Activated naive CD8-positive, alpha-beta T cell (primary cell): ENCODE data around the gene PHF14.
A peak's percentile ranks its signal among the peaks of the same experiment; 100 is the strongest.
"Not testable (repeated sequence)": the region's sequence is repeated elsewhere in the genome, so short reads cannot be mapped to it uniquely, and the experiment has no call there.

ENCODE experiments used
- H3K27ac Mint-ChIP-seq: one replicate; pipeline ENCODE4 v1.8.0; 2021; ENCODE audit warnings: mixed read lengths
- H3K27me3 Mint-ChIP-seq: one replicate; pipeline ENCODE4 v1.8.0; 2021; ENCODE audit warnings: mixed read lengths
- H3K36me3 Mint-ChIP-seq: one replicate; pipeline ENCODE4 v1.8.0; 2021; ENCODE audit warnings: mixed read lengths
- H3K4me1 Mint-ChIP-seq: one replicate; pipeline ENCODE4 v1.8.0; 2021; ENCODE audit warnings: low read depth, mixed read lengths
- H3K4me3 Mint-ChIP-seq: one replicate; pipeline ENCODE4 v1.8.0; 2021; ENCODE audit warnings: mild to moderate bottlenecking, mixed read lengths
- H3K9me3 Mint-ChIP-seq: one replicate; pipeline ENCODE4 v1.8.0; 2021; ENCODE audit warnings: low read depth, mixed read lengths

Gene PHF14

DNA sequence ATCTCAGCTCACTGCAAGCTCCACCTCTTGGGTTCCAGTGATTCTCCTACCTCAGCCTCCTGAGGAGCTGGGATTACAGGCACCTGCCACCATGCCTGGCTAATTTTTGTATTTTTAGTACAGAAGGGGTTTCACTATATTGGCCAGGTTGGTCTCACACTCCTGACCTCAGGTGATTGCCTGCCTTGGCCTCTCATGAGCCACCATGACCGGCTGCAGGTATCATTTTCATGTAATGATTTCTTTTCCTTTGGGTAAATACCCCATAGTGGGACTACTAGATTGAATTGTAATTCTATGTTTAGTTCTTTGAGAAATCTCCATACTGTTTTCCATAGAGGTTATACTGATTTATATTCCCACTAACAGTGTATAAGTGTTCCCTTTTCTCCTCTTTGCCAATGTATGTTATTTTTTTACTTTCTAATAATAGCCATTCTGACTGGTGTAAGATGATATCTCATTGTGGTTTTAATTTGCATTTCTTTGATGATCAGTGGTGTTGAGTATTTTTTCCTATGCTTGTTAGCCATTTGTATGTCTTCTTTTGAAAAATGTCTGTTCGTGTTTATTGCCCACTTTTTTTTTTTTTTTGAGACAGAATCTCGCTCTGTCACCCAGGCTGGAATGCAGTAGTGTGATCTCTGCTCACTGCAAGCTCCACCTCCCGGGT is 20.5 kb upstream of the PHF14 start:
- not testable (repeated sequence) for H3K27ac Mint-ChIP-seq, H3K27me3 Mint-ChIP-seq, H3K9me3 Mint-ChIP-seq, H3K36me3 Mint-ChIP-seq, H3K4me1 Mint-ChIP-seq, H3K4me3 Mint-ChIP-seq

DNA sequence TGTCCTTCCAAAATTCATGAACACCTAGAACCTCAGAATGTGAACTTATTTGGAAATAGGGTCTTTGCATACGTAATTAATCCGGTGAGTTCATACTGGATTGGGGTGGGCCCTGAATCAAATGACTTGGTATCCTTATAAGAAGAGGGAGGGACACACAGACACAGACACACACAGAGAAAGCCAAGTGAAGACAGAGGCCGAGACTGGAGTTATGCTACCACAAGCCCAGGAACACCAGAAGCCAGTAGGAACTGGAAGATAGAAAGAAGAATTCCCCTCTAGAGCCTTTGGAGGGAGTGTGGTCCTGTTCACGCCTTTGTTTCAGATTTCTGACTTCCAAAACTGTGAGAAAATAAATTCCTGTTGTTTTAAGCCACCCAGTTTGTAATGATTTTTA is 17.1 kb upstream of the PHF14 start:
- no peak overlapping the region for H3K4me3 Mint-ChIP-seq
- H3K27me3 Mint-ChIP-seq: peaks cover 13% of the 10 kb centered on the region
- peaks cover 1% of the 10 kb centered on the region for H3K4me1 Mint-ChIP-seq
- H3K36me3 Mint-ChIP-seq: no peaks in the 10 kb centered on the region
- H3K27ac Mint-ChIP-seq: no peak overlapping the region
- H3K9me3 Mint-ChIP-seq: no peaks in the 10 kb centered on the region

DNA sequence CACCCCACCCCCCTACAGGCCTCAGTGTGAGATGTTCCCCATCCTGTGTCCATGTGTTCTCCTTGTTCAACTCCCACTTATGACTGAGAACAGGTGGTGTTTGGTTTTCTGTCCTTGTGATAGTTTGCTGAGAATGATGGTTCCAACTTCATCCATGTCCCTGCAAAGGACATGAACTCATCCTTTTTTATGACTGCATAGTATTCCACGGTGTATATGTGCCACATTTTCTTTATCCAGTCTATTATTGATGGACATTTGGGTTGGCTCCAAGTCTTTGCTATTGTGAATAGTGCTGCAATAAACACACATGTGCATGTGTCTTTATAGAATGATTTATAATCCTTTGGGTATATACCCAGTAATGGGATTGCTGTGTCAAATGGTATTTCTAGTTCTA is 13.4 kb upstream of the PHF14 start:
- H3K27ac Mint-ChIP-seq, H3K36me3 Mint-ChIP-seq, H3K4me3 Mint-ChIP-seq, H3K4me1 Mint-ChIP-seq, H3K9me3 Mint-ChIP-seq: not testable (repeated sequence)
- peaks cover 12% of the 10 kb centered on the region for H3K27me3 Mint-ChIP-seq

DNA sequence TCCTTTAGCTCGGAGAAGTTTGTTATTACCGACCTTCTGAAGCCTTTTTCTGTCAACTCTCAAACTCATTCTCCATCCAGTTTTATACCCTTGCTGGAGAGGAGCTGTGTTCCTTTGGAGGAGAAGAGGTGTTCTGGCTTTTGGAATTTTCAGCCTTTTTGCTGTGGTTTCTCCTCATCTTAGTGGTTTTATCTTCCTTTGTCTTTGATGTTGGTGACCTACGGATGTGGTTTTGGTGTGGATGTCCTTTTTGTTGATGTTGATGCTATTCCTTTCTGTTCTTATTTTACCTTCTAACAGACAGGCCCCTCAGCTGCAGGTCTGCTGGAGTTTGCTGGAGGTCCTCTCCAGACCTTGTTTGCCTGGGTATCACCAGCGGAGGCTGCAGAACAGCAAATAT is 8.7 kb upstream of the PHF14 start:
- H3K36me3 Mint-ChIP-seq, H3K27ac Mint-ChIP-seq, H3K4me1 Mint-ChIP-seq, H3K27me3 Mint-ChIP-seq, H3K9me3 Mint-ChIP-seq: not testable (repeated sequence)
- H3K4me3 Mint-ChIP-seq: peak overlapping the region; percentile 56

DNA sequence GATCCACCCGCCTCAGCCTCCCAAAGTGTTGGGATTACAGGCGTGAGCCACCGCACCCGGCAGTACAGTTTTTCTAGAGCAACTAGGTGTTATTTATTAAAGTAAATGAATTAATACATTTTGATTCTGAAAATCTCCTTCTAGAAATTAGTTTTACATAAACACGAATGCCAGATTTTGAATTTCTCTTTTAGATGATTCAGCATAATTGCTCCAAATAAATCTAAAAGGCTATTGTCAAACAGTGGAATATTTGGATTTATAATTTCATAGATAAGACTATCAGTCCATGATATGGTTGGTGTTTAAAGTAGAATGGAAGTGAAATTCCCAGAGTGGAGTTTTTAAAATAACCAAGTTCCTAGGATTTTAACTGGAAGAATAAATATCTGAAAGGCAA is 1.5 kb upstream of the PHF14 start:
- H3K36me3 Mint-ChIP-seq: peaks cover 13% of the 10 kb centered on the region
- peaks cover 3% of the 10 kb centered on the region for H3K9me3 Mint-ChIP-seq
- peaks cover 39% of the 10 kb centered on the region for H3K4me1 Mint-ChIP-seq
- H3K4me3 Mint-ChIP-seq: peak overlapping the region; percentile 94
- no peaks in the 10 kb centered on the region for H3K27me3 Mint-ChIP-seq
- H3K27ac Mint-ChIP-seq: no peak overlapping the region

DNA sequence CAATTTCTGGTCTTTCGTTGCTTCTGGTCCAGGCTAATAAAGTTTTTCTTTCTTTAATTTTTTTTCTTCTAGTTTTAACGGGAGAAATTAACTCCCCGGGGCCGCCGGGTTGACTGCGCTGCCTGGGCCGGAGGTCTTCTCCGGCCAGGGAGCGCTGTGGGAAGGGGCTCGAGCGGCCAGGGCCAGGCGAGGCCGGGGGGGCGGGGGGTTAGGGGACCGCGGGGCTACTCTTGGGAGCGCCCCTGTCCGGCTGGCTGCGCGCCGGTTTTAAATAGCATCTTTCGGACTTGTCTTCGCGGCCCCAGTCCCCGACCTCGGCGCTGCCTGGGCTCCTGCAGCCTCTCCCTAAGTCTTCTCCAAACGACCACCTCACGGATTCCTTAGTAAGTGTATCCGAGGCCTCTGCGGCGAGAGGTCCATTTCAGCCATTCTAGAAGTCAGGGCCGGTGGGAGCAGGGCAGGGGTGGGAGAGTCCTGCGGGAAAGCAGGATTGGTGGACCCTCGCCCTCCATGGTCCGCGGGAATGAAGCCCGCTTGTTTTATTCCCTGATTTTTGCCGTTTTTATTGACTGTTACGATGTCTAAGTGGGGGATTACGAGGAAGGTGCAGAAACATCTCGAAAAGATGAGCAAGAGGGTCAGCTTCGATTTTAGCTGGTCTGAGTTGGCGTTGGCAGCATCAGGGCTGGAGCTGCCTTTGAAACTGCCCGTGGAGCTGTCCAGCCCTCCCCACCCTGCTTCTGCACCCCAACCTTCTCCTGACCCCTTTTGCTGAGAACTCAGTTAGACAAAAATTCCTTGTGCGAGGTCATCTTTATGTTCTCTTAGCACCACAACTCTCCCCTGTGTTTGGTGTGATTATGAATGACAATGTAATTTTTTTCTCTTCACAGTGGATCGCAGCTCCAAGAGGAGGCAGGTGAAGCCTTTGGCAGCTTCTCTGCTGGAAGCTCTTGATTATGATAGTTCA is 555 bp downstream of the PHF14 start:
- H3K27me3 Mint-ChIP-seq: no peaks in the 10 kb centered on the region
- H3K4me1 Mint-ChIP-seq: peaks cover 53% of the 10 kb centered on the region
- peak overlapping the region; percentile 94 for H3K27ac Mint-ChIP-seq
- H3K36me3 Mint-ChIP-seq: peaks cover 17% of the 10 kb centered on the region
- H3K4me3 Mint-ChIP-seq: peak overlapping the region; percentile 94
- peaks cover 3% of the 10 kb centered on the region for H3K9me3 Mint-ChIP-seq

DNA sequence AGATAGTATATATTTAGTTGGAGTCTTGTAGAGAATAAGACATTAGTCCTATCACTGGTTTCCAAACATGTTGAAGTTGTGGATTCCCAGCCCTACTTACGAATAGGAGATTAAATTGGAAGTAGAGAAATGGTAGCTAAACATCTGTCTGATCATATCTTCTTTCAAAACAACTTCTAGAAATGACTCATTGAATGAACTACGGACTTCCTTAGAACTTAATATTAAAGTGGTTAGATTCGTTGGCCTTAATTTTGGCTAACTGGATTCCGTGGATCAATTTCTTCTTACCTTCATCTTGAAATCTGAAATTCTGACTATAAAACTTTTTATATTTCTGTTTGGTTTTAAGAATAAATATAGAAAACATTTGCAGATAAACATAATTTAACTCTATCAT is 3.4 kb downstream of the PHF14 start:
- H3K36me3 Mint-ChIP-seq: peaks cover 21% of the 10 kb centered on the region

DNA sequence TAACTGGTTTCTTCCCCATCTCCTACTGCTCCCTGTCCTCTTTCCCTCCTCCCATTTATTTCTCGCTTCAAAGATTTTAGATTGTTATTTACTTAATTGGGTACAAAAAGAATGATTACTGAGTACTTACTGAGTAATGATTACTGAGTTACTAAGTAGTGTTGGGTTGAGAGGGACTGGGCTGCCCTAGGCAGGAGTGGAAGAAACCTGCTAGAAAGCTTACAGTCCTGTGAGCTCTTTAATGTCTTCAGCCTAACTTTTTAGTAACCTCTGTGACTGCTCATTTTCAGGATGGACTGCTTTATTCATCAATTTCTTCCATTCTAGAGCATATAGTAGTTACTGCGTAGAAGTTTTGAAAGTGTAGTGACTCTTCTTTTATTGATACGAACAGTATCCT is 7.6 kb downstream of the PHF14 start:
- Mint-ChIP-seq H3K27ac (no peak overlapping the region), H3K36me3 (peaks cover 28% of the 10 kb centered on the region), H3K27me3 (no peaks in the 10 kb centered on the region), H3K4me1 (peaks cover 70% of the 10 kb centered on the region), H3K9me3 (peaks cover under 1% of the 10 kb centered on the region), H3K4me3 (no peak overlapping the region)

More for the DNA sequence above, 3.4 kb downstream of the PHF14 start:
- Mint-ChIP-seq H3K27ac (no peak overlapping the region), H3K4me3 (peak overlapping the region; percentile 55), H3K9me3 (peaks cover 3% of the 10 kb centered on the region), H3K27me3 (no peaks in the 10 kb centered on the region), H3K4me1 (peaks cover 75% of the 10 kb centered on the region)

DNA sequence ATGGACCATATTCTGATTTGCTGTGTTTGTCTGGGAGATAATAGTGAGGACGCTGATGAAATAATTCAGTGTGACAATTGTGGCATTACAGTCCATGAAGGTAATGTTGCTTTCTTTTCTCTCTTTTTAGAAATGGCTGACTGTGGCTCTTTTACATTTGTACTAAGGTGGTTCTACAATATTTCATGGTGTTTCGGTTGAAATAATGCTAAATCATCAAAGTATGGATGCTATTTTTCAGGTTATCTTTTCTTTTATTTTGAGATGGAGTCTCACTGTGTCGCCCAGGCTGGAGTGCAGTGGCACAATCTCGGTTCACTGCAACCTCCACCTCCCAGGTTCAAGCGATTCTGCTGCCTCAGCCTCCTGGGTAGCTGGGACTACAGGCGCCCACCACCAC is 17.1 kb downstream of the PHF14 start:
- not testable (repeated sequence) for H3K9me3 Mint-ChIP-seq, H3K27me3 Mint-ChIP-seq, H3K4me3 Mint-ChIP-seq, H3K27ac Mint-ChIP-seq
- H3K4me1 Mint-ChIP-seq: peaks cover 15% of the 10 kb centered on the region
- H3K36me3 Mint-ChIP-seq: peaks cover 19% of the 10 kb centered on the region

DNA sequence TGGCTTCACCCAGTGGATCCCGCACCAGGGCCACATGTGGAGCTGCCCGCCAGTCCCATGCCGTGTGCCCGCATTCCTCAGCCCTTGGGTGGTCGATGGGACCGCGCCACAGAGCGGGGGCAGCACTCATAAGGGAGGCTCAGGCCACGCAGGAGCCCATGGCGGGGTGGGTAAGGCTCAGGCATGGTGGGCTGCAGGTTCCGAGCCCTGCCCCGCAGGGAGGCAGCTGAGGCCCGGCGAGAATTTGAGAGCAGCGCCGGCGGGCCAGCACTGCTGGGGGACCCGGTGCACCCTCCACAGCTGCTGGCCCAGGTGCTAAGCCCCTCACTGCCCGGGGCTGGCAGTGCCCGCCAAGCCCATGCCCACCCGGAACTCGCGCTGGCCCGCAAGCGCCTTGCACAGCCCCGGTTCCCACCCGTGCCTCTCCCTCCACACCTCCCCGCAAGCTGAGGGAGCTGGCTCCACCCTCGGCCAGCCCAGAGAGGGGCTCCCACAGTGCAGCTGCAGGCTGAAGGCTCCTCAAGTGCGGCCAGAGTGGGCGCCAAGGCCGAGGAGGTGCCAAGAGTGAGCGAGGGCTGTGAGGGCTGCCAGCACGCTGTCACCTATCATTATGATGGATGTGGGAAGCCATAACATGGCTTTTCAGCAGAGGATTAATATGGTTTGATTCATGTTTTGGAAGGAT is 22.0 kb downstream of the PHF14 start:
- H3K4me3 Mint-ChIP-seq, H3K27me3 Mint-ChIP-seq, H3K9me3 Mint-ChIP-seq, H3K27ac Mint-ChIP-seq: not testable (repeated sequence)
- peaks cover 15% of the 10 kb centered on the region for H3K36me3 Mint-ChIP-seq
- H3K4me1 Mint-ChIP-seq: peaks cover 46% of the 10 kb centered on the region

DNA sequence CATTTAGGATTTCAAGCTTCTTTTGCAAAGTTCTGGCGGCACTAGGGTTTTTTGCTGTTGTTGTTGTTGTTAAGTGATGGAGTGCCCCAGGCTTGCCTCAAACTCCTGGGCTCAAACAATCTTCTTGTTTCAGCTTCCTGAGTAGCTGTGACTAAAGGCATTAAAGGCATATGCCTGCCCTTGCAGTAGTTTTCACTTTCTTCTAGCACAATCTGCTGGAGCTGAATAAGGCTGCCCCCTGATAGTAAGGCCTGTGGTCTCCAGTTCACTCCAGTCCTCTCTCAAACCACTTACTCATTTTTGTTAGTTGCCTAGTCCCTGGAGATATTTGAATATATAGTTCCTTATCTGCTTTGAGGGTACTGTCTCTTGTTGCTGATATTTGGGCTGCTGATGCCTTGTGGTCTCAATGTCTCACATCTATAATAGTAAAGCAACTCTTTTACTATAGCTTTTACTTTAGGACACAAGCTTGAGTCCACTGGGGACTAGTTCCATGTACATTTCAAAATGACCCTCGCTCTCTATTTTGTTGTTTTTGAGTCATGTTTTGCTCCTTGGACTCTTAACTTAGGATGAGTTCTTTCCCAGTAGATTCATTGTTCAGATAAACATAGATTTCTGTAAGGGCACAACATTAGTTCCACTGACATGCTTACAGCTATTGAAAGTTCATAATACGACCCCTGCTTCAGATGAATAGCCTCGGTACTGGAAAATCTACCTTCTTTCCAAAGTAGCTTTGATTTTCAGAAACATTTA is 25.5 kb downstream of the PHF14 start:
- no peaks in the 10 kb centered on the region for H3K9me3 Mint-ChIP-seq
- H3K27ac Mint-ChIP-seq: peak overlapping the region; percentile 4
- peaks cover 11% of the 10 kb centered on the region for H3K36me3 Mint-ChIP-seq
- no peaks in the 10 kb centered on the region for H3K27me3 Mint-ChIP-seq
- H3K4me1 Mint-ChIP-seq: peaks cover 54% of the 10 kb centered on the region
- no peak overlapping the region for H3K4me3 Mint-ChIP-seq

DNA sequence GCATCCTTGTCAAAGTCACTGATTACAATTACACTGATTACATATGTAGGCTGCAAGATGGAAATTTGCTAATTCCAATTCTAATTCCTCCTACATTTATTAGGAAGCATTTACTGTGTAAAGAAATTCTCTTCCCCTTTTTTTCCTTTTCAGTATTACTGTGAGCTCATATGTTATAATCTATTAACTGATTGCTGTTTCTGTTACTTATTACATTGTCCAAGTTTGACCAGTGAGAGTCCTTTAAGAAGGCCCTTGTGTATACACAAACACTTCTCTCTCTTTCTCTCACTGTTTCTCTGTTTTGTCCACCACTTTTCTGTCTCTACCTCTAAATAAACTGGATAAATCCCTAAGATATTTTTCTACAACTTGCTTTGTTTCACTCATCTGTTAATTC is 31.5 kb downstream of the PHF14 start:
- no peak overlapping the region for H3K4me3 Mint-ChIP-seq
- H3K27ac Mint-ChIP-seq: no peak overlapping the region
- no peaks in the 10 kb centered on the region for H3K9me3 Mint-ChIP-seq
- peaks cover 10% of the 10 kb centered on the region for H3K36me3 Mint-ChIP-seq
- no peaks in the 10 kb centered on the region for H3K27me3 Mint-ChIP-seq
- H3K4me1 Mint-ChIP-seq: peaks cover 36% of the 10 kb centered on the region

DNA sequence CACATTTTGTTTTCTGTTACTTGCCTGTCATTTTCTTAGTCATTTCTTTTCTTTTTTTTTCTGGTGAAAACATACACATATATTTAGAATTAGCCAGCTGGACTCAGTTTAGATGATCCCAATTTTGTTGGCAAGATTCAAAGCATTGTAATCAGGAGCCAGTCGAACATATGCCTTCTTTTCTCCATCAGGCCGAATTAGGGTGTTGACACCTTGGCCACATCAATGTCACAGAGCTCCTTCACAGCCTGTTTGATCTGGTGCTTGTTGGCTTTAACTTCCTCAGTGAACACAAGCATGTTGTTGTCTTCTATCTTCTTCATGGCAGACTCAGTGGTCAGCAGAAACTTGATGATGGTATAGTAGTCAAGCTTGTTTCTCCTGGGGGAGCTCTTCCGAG is 32.6 kb downstream of the PHF14 start:
- Mint-ChIP-seq H3K4me1 (peaks cover 32% of the 10 kb centered on the region), H3K27me3 (no peaks in the 10 kb centered on the region), H3K4me3 (peak overlapping the region; percentile 17), H3K27ac (no peak overlapping the region), H3K9me3 (no peaks in the 10 kb centered on the region), H3K36me3 (peaks cover 7% of the 10 kb centered on the region)

DNA sequence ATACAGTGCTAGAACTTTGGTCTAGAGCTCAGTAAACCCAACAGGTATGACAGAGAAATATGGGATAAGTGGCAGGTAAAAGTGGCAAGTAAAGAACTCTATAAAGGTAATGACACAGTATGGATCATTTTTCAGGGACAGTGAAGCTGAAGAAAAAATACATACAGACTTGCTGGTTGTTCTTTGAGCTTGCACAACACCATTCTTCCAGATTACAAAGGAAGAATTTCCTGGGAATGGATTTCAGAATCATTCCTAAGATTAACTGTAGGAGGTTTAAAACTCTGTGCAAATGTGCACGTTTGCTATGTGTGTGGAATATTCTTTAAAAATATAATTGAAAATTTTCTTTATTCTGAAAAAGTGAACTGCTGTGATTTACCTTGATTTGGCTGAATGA is 36.0 kb downstream of the PHF14 start:
- peaks cover 13% of the 10 kb centered on the region for H3K36me3 Mint-ChIP-seq
- peaks cover 37% of the 10 kb centered on the region for H3K4me1 Mint-ChIP-seq
- no peak overlapping the region for H3K27ac Mint-ChIP-seq
- H3K9me3 Mint-ChIP-seq: no peaks in the 10 kb centered on the region
- no peaks in the 10 kb centered on the region for H3K27me3 Mint-ChIP-seq
- H3K4me3 Mint-ChIP-seq: no peak overlapping the region
